ENCODE results near the gene ZNF454.

DNA sequence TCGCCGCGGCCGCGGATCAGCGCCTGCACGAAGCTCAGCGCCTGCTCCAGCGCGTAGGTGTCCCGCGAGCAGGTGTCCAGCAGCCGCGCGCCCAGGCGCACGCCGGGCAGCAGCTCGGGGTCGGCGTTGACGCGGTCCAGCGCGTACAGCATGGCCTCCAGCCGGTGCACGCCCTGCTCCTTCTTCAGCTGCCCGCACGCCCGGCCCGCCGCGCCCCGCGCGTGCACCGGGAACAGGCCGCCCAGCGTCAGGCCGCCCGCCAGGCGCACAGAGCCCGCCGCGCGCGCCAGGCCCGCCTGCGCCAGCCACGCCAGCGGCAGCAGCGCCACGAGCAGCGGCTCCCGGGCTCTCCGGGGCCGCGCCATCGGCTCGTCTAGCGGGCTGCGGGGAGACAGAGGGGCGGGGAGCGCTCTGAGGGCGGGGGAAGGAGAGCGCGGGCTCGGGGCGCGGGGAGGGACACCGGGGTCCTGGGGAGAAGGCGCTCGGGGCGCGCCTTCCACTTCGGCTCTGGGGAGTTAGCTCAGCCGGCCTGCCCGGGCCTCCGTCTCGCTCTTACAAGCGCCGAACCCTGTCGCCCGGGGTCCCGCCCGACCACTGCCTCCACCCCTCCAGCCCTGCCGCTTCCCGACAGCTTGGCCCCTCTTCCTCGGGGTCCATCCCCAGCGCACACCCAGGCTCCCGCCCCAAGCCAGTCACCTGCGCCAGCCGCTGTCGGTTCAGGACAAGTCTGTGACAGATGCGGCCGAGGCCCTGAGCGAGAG lies 53.8 kb downstream of the ZNF454 start, which contains the start of gene GRM6:
- TF ChIP-seq CTCF (conservative IDR thresholded peaks at IDR 0.05; ENCODE audit: low read depth, low read length), result no peak
- TF ChIP-seq EZH2 (IDR thresholded peaks at IDR 0.05; ENCODE audit: low read length, unreplicated experiment), result no peak
